PC-9 (cell line): ENCODE measurements around the gene PHYKPL. TPM values are rescaled to one million over a fixed set of nuclear protein-coding genes. Genes with fewer than 3 reads are reported as not detected.

Experiments used
- BruUV-seq: library from RNA; stranded (reverse); fragments of 400-500 nt; replicated peaks from 2 replicates; lab custom pipeline; 2021; lab: Mats Ljungman, UMichigan
- CTCF ChIA-PET: fragments of 300-600 bp; sonication (Branson Sonifier 250); formaldehyde crosslinking; loops from one replicate; lab custom pipeline; 2022; ENCODE audit warnings: antibody characterized with exemption; lab: Charles Lee
- POLR2A ChIA-PET: fragments of 300-600 bp; sonication (Branson Sonifier 250); formaldehyde crosslinking; loops from one replicate; lab custom pipeline; 2022; ENCODE audit warnings: antibody characterized with exemption; ENCODE audit not compliant: unreplicated experiment; lab: Charles Lee
- DNase-seq, 2 experiments: peaks; one replicate each; pipeline versions ENCODE4 v3.0.0 to v3.0.0-alpha.2; 2015 to 2022; ENCODE audit warnings: mixed read lengths in 1 of 2
- H2AFZ ChIP-seq: fragments of 200-600 bp; sonication (generic); 2 replicates; pipeline ENCODE4 v1.8.1; 2017; ENCODE audit warnings: antibody characterized with exemption
- H3F3A ChIP-seq: fragments of 200-600 bp; sonication (generic); 2 replicates; pipeline ENCODE4 v1.8.1; 2017; ENCODE audit warnings: antibody characterized with exemption, mild to moderate bottlenecking, low read depth; ENCODE audit not compliant: insufficient read depth
- H3K27ac ChIP-seq: fragments of 200-600 bp; sonication (generic); 2 replicates; pipeline ENCODE4 v1.6.1; 2016; ENCODE audit warnings: mixed run types
- H3K27me3 ChIP-seq: fragments of 200-600 bp; sonication (generic); 2 replicates; pipeline ENCODE4 v1.6.1; 2016; ENCODE audit warnings: low read depth, mixed run types; ENCODE audit not compliant: insufficient read depth
- H3K36me3 ChIP-seq: fragments of 200-600 bp; sonication (generic); 2 replicates; pipeline ENCODE4 v1.6.1; 2016; ENCODE audit warnings: low read depth, mixed run types
- H3K4me1 ChIP-seq: fragments of 200-600 bp; sonication (generic); replicated peaks from 2 replicates; pipeline ENCODE4 v1.6.1; 2016; ENCODE audit warnings: mixed run types; ENCODE audit not compliant: insufficient read depth
- H3K4me2 ChIP-seq: fragments of 200-600 bp; sonication (generic); 2 replicates; pipeline ENCODE4 v1.6.1; 2017; ENCODE audit warnings: mixed run types
- H3K4me3 ChIP-seq: fragments of 200-600 bp; sonication (generic); 2 replicates; pipeline ENCODE4 v1.6.1; 2016; ENCODE audit warnings: mixed run types
- H3K79me2 ChIP-seq: fragments of 200-600 bp; sonication (generic); 2 replicates; pipeline ENCODE4 v1.6.1; 2017; ENCODE audit warnings: low read depth, mixed run types
- H3K9me2 ChIP-seq: fragments of 200-600 bp; sonication (generic); 2 replicates; pipeline ENCODE4 v1.8.1; 2017; ENCODE audit warnings: mild to moderate bottlenecking; ENCODE audit not compliant: insufficient read depth
- H3K9me3 ChIP-seq: fragments of 200-600 bp; sonication (generic); 2 replicates; pipeline ENCODE4 v1.8.1; 2016; ENCODE audit warnings: low read depth; ENCODE audit not compliant: insufficient read depth
- H4K20me1 ChIP-seq: fragments of 200-600 bp; sonication (generic); 2 replicates; pipeline ENCODE4 v1.8.1; 2017; ENCODE audit not compliant: insufficient read depth
- EZH2 ChIP-seq: fragments of 200-600 bp; sonication (generic); IDR thresholded peaks from 2 replicates; pipeline ENCODE4 v1.8.0; 2017; ENCODE audit warnings: antibody characterized with exemption, low read depth
- intact Hi-C: fragments of 100-400 bp; cut with micrococcal nuclease; formaldehyde crosslinking; loops from one replicate; pipeline ENCODE4 v1.10.0; 2022; ENCODE audit not compliant: unreplicated experiment
- total RNA-seq: library from RNA; stranded (reverse); gene quantifications from 2 replicates; pipeline ENCODE4 v1.2.3, GENCODE V29; 2021
- TF ChIP-seq, protein P1 (sequence below): fragments of 200-600 bp; sonication (generic); conservative IDR thresholded peaks from 2 replicates; pipeline ENCODE4 v1.6.1; 2017; ENCODE audit warnings: mixed run types, antibody characterized with exemption, mild to moderate bottlenecking, moderate library complexity

The PHYKPL gene
- total RNA-seq, 1 experiment from 2014 or later = 73.7 TPM

DNA sequence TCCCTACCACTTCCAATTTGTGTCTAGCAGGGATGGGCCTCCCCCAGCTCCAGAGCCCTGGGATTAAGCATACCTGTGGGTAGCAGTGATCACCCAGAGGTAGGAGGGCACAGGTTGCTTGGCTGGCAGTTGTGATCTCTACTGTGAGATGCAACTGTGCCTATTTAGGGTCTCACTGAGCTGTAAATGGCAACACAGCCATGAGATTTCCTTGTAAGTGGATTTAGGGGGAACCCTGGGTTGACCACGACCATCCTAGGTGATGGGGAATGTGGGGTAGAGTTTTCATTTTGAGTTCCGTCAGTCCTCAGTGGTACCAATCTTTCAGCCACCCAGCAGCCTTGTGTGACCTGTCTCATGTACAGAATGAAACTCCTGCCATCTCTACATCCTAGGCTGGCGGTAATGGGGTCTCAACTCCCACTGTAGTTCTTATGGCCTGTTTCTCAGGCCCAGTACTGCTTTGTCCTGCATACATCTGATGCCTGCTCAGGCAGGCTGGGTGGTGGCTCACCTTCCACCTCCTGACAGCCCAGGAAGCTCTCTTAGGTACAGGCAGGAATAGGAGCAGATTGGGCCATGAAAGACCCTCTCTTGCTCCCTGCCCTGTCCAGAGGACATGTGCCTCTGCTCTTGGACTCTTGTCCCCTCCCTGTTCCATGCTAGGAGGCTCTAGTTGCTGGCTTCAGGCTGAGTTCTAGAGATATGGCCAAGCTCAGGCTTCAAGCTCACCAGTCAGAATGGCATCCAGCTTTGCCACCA is 20.2 kb downstream of the PHYKPL start:
- H3K4me1 ChIP-seq = peaks cover 7% of the 10 kb centered on the region; the same call in 1 of the 2 replicates
- H3K27me3 ChIP-seq = no peaks in the 10 kb centered on the region
- CTCF ChIA-PET = interaction anchor here (0.6 kb wide), 1 partner anchor 102 kb away, joined by 3 read pairs; no protein-coding TSS in a partner anchor
- no peak overlapping the region for H3K27ac ChIP-seq
- no peaks in the 10 kb centered on the region for H3K9me2 ChIP-seq
- no TSS peak for BruUV-seq
- POLR2A ChIA-PET = no interaction called here
- DNase-seq = peak in 1 of 2 experiments; percentile 32
- no peak overlapping the region for H2AFZ ChIP-seq
- intact Hi-C loops = no loop called here
- H3K4me3 ChIP-seq = no peak overlapping the region
- H3K36me3 ChIP-seq = peaks cover 34% of the 10 kb centered on the region
- peaks cover 84% of the 10 kb centered on the region for H3F3A ChIP-seq
- peaks cover 72% of the 10 kb centered on the region for H4K20me1 ChIP-seq
- H3K79me2 ChIP-seq = peaks cover 24% of the 10 kb centered on the region
- H3K4me2 ChIP-seq = no peak overlapping the region
- no peaks in the 10 kb centered on the region for H3K9me3 ChIP-seq
- no peak for TF ChIP-seq EZH2
- TF ChIP-seq, protein P1, sequence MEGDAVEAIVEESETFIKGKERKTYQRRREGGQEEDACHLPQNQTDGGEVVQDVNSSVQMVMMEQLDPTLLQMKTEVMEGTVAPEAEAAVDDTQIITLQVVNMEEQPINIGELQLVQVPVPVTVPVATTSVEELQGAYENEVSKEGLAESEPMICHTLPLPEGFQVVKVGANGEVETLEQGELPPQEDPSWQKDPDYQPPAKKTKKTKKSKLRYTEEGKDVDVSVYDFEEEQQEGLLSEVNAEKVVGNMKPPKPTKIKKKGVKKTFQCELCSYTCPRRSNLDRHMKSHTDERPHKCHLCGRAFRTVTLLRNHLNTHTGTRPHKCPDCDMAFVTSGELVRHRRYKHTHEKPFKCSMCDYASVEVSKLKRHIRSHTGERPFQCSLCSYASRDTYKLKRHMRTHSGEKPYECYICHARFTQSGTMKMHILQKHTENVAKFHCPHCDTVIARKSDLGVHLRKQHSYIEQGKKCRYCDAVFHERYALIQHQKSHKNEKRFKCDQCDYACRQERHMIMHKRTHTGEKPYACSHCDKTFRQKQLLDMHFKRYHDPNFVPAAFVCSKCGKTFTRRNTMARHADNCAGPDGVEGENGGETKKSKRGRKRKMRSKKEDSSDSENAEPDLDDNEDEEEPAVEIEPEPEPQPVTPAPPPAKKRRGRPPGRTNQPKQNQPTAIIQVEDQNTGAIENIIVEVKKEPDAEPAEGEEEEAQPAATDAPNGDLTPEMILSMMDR = no peak

DNA sequence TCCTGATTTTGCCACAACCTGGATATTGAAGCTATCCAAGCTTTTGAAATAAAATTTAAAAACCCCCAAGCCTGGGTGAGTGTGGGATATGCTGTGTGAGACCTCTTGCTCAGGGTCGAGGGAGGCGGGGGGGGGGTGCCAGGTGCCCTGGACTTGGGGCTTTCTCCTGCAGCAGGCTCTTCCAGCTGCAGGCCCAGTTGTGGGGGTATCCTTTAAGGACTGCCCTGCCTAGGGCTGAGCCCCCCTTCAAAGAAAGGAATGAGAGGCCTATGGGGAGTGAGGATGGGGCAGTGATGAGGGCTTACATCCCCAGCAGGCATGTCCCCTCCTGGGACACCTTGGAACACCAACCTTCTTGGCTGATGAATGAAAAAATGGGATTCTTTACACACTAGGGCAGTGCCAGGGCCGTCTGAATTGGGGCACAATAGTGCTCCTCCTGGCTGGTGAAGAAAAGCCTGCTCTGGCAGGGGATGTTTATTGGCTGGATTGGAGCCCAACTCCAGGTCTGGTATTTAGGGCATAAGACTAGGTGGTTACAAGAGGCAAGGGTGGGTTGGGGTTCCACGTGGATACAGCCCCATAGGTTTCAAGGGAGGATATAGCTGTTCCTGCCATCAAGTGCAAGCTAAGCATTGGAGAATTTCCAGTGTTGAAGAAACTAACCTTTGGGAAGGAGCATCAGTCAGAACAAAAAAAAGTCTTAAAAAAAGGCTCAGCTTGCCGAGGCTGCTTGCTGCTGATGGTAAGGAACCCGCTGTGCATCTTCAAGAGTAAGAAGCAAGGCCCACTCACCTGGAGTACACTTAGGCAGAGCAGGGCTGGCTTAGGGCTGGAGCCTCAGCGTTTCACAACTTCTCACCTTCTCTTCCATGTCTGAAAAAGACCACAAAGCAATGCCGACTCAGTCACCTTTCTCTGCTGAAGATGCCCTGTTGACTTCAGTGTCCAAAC is 21.2 kb downstream of the PHYKPL start:
- no TSS peak for BruUV-seq
- H3K36me3 ChIP-seq = peaks cover 45% of the 10 kb centered on the region

DNA sequence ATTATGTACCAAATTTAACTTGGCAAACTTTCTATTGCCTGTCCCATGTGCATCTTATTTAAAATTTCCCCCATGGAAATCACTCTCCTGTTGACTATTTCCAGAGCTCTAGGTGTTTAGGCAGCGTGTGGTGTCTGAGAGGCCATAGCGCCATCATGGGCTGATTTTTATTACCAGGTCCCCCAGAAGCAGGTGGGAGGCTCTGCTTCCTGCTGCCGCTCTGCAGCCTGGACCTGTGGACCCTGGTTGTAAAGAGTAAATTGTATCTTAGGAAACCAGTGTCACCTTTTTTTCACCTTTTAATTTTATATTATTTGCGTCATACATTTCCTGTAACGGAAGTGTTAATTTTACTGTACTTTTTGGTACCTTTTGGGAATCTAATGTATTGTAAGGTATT is 21.9 kb downstream of the PHYKPL start:
- H3K4me2 ChIP-seq = no peak overlapping the region
- no peak overlapping the region for H3K4me3 ChIP-seq
- peaks cover 22% of the 10 kb centered on the region for H3K4me1 ChIP-seq
- H3K9me3 ChIP-seq = no peaks in the 10 kb centered on the region
- peaks cover 86% of the 10 kb centered on the region for H4K20me1 ChIP-seq
- no TSS peak for BruUV-seq
- H3K27ac ChIP-seq = no peak overlapping the region
- DNase-seq = peak in 1 of 2 experiments; percentile 26
- intact Hi-C loops = no loop called here
- peaks cover 50% of the 10 kb centered on the region for H3K36me3 ChIP-seq
- TF ChIP-seq, protein P1 = no peak
- no peak for TF ChIP-seq EZH2
- H2AFZ ChIP-seq = no peak overlapping the region
- peaks cover 42% of the 10 kb centered on the region for H3K79me2 ChIP-seq
- peaks cover 88% of the 10 kb centered on the region for H3F3A ChIP-seq
- CTCF ChIA-PET = no interaction called here
- POLR2A ChIA-PET = no interaction called here
- H3K27me3 ChIP-seq = no peaks in the 10 kb centered on the region
- no peaks in the 10 kb centered on the region for H3K9me2 ChIP-seq

More for the DNA sequence above, 21.2 kb downstream of the PHYKPL start:
- peaks cover 83% of the 10 kb centered on the region for H4K20me1 ChIP-seq
- H2AFZ ChIP-seq = no peak overlapping the region
- H3K4me1 ChIP-seq = peaks cover 18% of the 10 kb centered on the region
- peaks cover 90% of the 10 kb centered on the region for H3F3A ChIP-seq
- no peak overlapping the region for H3K4me2 ChIP-seq
- H3K9me3 ChIP-seq = no peaks in the 10 kb centered on the region
- no peaks in the 10 kb centered on the region for H3K27me3 ChIP-seq
- no peak overlapping the region for H3K27ac ChIP-seq
- intact Hi-C loops = no loop called here
- peaks cover 35% of the 10 kb centered on the region for H3K79me2 ChIP-seq
- ChIA-PET POLR2A (no interaction called here), CTCF (no interaction called here)
- DNase-seq = peak in 1 of 2 experiments; percentile 25
- H3K4me3 ChIP-seq = no peak overlapping the region
- no peaks in the 10 kb centered on the region for H3K9me2 ChIP-seq
- TF ChIP-seq, protein P1 = no peak
- TF ChIP-seq EZH2 = no peak
